CD8-positive, alpha-beta memory T cell (primary cell): ENCODE data around the gene ERICH2. TPM values are rescaled to one million over a fixed set of nuclear protein-coding genes. Genes with fewer than 3 reads are reported as not detected.
A peak's percentile ranks its signal among the peaks of the same experiment; 100 is the strongest.

ENCODE experiments used
- CTCF ChIA-PET: fragments of 350-600 bp; sonication (Branson Sonifier 250); formaldehyde crosslinking; loops from one replicate; lab custom pipeline; 2021; ENCODE audit warnings: antibody characterized with exemption; lab: Charles Lee
- POLR2A ChIA-PET: fragments of 350-600 bp; sonication (Branson Sonifier 250); formaldehyde crosslinking; loops from one replicate; lab custom pipeline; 2021; ENCODE audit warnings: antibody characterized with exemption; lab: Charles Lee
- DNase-seq, 5 donors: peaks; one replicate each; pipeline versions ENCODE4 v3.0.0 to v3.0.0-alpha.2; 2020 to 2022; ENCODE audit warnings: mixed read lengths in 1 of 5
- H3K27ac ChIP-seq: one replicate; pipeline ENCODE4 v1.7.0; 2013; ENCODE audit warnings: low read depth, mild to moderate bottlenecking, low read length, moderate library complexity
- H3K27me3 ChIP-seq: 2 replicates; pipeline ENCODE4 v1.7.0; 2013; ENCODE audit warnings: low read length, mild to moderate bottlenecking; ENCODE audit not compliant: insufficient read depth, poor library complexity, severe bottlenecking
- H3K36me3 ChIP-seq: 2 replicates; pipeline ENCODE4 v1.7.0; 2013; ENCODE audit warnings: mild to moderate bottlenecking, low read length, moderate library complexity; ENCODE audit not compliant: insufficient read depth
- H3K4me1 ChIP-seq: 2 replicates; pipeline ENCODE4 v1.7.0; 2013; ENCODE audit warnings: mild to moderate bottlenecking, low read length, moderate library complexity; ENCODE audit not compliant: insufficient read depth
- H3K4me3 ChIP-seq: 2 replicates; pipeline ENCODE4 v1.7.0; 2013; ENCODE audit warnings: mild to moderate bottlenecking, low read length
- H3K9me3 ChIP-seq: 2 replicates; pipeline ENCODE4 v1.7.0; 2013; ENCODE audit warnings: mild to moderate bottlenecking, low read length
- H3K27ac Mint-ChIP-seq, 8 donors: one replicate each; pipeline ENCODE4 v1.8.0; 2020 to 2021; ENCODE audit warnings: mixed read lengths in 8 of 8, mild to moderate bottlenecking in 6 of 8, inconsistent platforms in 3 of 8, moderate library complexity in 3 of 8
- H3K27me3 Mint-ChIP-seq, 2 donors: one replicate each; pipeline ENCODE4 v1.8.0; 2020 to 2021; ENCODE audit warnings: mixed read lengths in 2 of 2, mild to moderate bottlenecking in 1 of 2, moderate library complexity in 1 of 2
- H3K36me3 Mint-ChIP-seq, 3 donors: one replicate each; pipeline ENCODE4 v1.8.0; 2020 to 2021; ENCODE audit warnings: mixed read lengths in 3 of 3, inconsistent platforms in 1 of 3, mild to moderate bottlenecking in 1 of 3
- H3K4me1 Mint-ChIP-seq, 3 donors: one replicate each; pipeline ENCODE4 v1.8.0; 2020 to 2021; ENCODE audit warnings: mixed read lengths in 3 of 3, inconsistent platforms in 1 of 3, mild to moderate bottlenecking in 1 of 3
- H3K4me3 Mint-ChIP-seq, 7 donors: one replicate each; pipeline ENCODE4 v1.8.0; 2020 to 2021; ENCODE audit warnings: mixed read lengths in 7 of 7, mild to moderate bottlenecking in 6 of 7, moderate library complexity in 4 of 7, inconsistent platforms in 2 of 7
- H3K9me3 Mint-ChIP-seq, 5 donors: one replicate each; pipeline ENCODE4 v1.8.0; 2020 to 2022; ENCODE audit warnings: mixed read lengths in 5 of 5, mild to moderate bottlenecking in 3 of 5, moderate library complexity in 2 of 5, inconsistent platforms in 1 of 5
- polyA plus RNA-seq: library from polyadenylated mRNA; unstranded; fragments of 300-500 nt; fragmentation: Illumina TruSeq; gene quantifications from one replicate; pipeline ENCODE4 v1.2.3, GENCODE V29; 2021
- total RNA-seq, 2 experiments: library from RNA; stranded (reverse); gene quantifications; one replicate each; pipeline ENCODE4 v1.2.3, GENCODE V29; 2021

ERICH2 gene
- total and polyA plus RNA-seq, 3 experiments from 2014 or later: not detected

- H3K4me3 Mint-ChIP-seq: no peak overlapping the region
These were observed 5.3 kb upstream of the ERICH2 start for GRCh38 chr2:170764880-170765261.

GRCh38 chr2:170766693-170767092, 3.5 kb upstream of the ERICH2 start:
- H3K4me1 Mint-ChIP-seq: peaks cover 10 to 15% (median 14%) of the 10 kb centered on the region in 3 donors

More at GRCh38 chr2:170764880-170765261, 5.3 kb upstream of the ERICH2 start:
- POLR2A ChIA-PET: no interaction called here
- Mint-ChIP-seq H3K27me3 (peaks cover 4 to 15% of the 10 kb centered on the region in 2 donors), H3K9me3 (no peaks in the 10 kb centered on the region), H3K27ac (no peak overlapping the region), H3K36me3 (no peaks in the 10 kb centered on the region), H3K4me1 (peaks cover 0 to 2% (median under 1%) of the 10 kb centered on the region in 3 donors)
- no peak for DNase-seq
- Histone ChIP-seq H3K27ac (no peak overlapping the region), H3K4me1 (peaks cover under 1% of the 10 kb centered on the region), H3K4me3 (no peak overlapping the region), H3K27me3 (no peaks in the 10 kb centered on the region), H3K36me3 (no peaks in the 10 kb centered on the region), H3K9me3 (no peaks in the 10 kb centered on the region)
- CTCF ChIA-PET: no interaction called here

GRCh38 chr2:170770606-170771420, 635 bp downstream of the ERICH2 start:
- peaks cover 12 to 19% (median 18%) of the 10 kb centered on the region in 3 donors for H3K4me1 Mint-ChIP-seq
- peaks cover 3 to 32% of the 10 kb centered on the region in 2 donors for H3K27me3 Mint-ChIP-seq
- Histone ChIP-seq H3K4me3 (peak overlapping the region; percentile 67), H3K27ac (peak overlapping the region; percentile 80), H3K27me3 (no peaks in the 10 kb centered on the region), H3K4me1 (peaks cover 13% of the 10 kb centered on the region), H3K9me3 (no peaks in the 10 kb centered on the region), H3K36me3 (no peaks in the 10 kb centered on the region)
- CTCF ChIA-PET: interaction anchor here (0.6 to 1.5 kb wide), 4 partner anchors 42 to 363 kb away, joined by 3 to 6 read pairs (median 4); no protein-coding TSS in a partner anchor
- peak; percentile 52 to 73 (median 62) for DNase-seq
- peak overlapping the region; percentile 40 to 96 (median 65) for H3K27ac Mint-ChIP-seq
- no peaks in the 10 kb centered on the region for H3K36me3 Mint-ChIP-seq
- POLR2A ChIA-PET: interaction anchor here (0.6 kb wide), 1 partner anchor 1171 kb away, joined by 3 read pairs; no protein-coding TSS in a partner anchor
- H3K9me3 Mint-ChIP-seq: no peaks in the 10 kb centered on the region
- peak overlapping the region; percentile 76 to 92 (median 84) for H3K4me3 Mint-ChIP-seq

More at GRCh38 chr2:170766693-170767092, 3.5 kb upstream of the ERICH2 start:
- H3K9me3 ChIP-seq: no peaks in the 10 kb centered on the region
- no peaks in the 10 kb centered on the region for H3K9me3 Mint-ChIP-seq
- no peak overlapping the region for H3K27ac ChIP-seq
- CTCF ChIA-PET: no interaction called here
- H3K4me3 Mint-ChIP-seq: no peak overlapping the region
- H3K27me3 ChIP-seq: no peaks in the 10 kb centered on the region
- DNase-seq: no peak
- H3K27me3 Mint-ChIP-seq: peaks cover 3 to 19% of the 10 kb centered on the region in 2 donors
- POLR2A ChIA-PET: no interaction called here
- H3K27ac Mint-ChIP-seq: no peak overlapping the region
- H3K36me3 ChIP-seq: no peaks in the 10 kb centered on the region
- no peaks in the 10 kb centered on the region for H3K36me3 Mint-ChIP-seq
- peaks cover 12% of the 10 kb centered on the region for H3K4me1 ChIP-seq
- H3K4me3 ChIP-seq: no peak overlapping the region

- peak overlapping the region in 5 of 8 donors; percentile 0 to 79 (median 69) for H3K27ac Mint-ChIP-seq
- POLR2A ChIA-PET: no interaction called here
- peaks cover 12 to 19% (median 18%) of the 10 kb centered on the region in 3 donors for H3K4me1 Mint-ChIP-seq
- Histone ChIP-seq H3K27ac (peak overlapping the region; percentile 29), H3K4me1 (peaks cover 13% of the 10 kb centered on the region), H3K4me3 (peak overlapping the region; percentile 51), H3K9me3 (no peaks in the 10 kb centered on the region), H3K36me3 (no peaks in the 10 kb centered on the region), H3K27me3 (no peaks in the 10 kb centered on the region)
- no peaks in the 10 kb centered on the region for H3K9me3 Mint-ChIP-seq
- peaks cover 3 to 33% of the 10 kb centered on the region in 2 donors for H3K27me3 Mint-ChIP-seq
- H3K36me3 Mint-ChIP-seq: no peaks in the 10 kb centered on the region
- CTCF ChIA-PET: no interaction called here
- DNase-seq: no peak
- peak overlapping the region; percentile 75 to 86 (median 79) for H3K4me3 Mint-ChIP-seq
These were observed 1.3 kb downstream of the ERICH2 start for GRCh38 chr2:170771421-170771937.

GRCh38 chr2:170772295-170772694, 2.1 kb downstream of the ERICH2 start:
- peaks cover 13% of the 10 kb centered on the region for H3K4me1 ChIP-seq
- no peak overlapping the region for H3K4me3 ChIP-seq
- H3K4me3 Mint-ChIP-seq: peak overlapping the region; percentile 5 to 79 (median 48)
- no peak for DNase-seq
- no peaks in the 10 kb centered on the region for H3K27me3 ChIP-seq
- POLR2A ChIA-PET: no interaction called here
- peaks cover 3 to 29% of the 10 kb centered on the region in 2 donors for H3K27me3 Mint-ChIP-seq
- no peaks in the 10 kb centered on the region for H3K36me3 Mint-ChIP-seq
- no peaks in the 10 kb centered on the region for H3K36me3 ChIP-seq
- H3K27ac Mint-ChIP-seq: peak overlapping the region in 1 of 8 donors; percentile 0
- CTCF ChIA-PET: interaction anchor here (0.8 kb wide), 1 partner anchor 47 kb away, joined by 3 read pairs; no protein-coding TSS in a partner anchor
- no peaks in the 10 kb centered on the region for H3K9me3 ChIP-seq
- no peaks in the 10 kb centered on the region for H3K9me3 Mint-ChIP-seq
- no peak overlapping the region for H3K27ac ChIP-seq
- H3K4me1 Mint-ChIP-seq: peaks cover 12 to 19% (median 18%) of the 10 kb centered on the region in 3 donors

GRCh38 chr2:170774074-170774473, 3.9 kb downstream of the ERICH2 start:
- Mint-ChIP-seq H3K4me1 (peaks cover 12 to 19% (median 18%) of the 10 kb centered on the region in 3 donors), H3K36me3 (no peaks in the 10 kb centered on the region), H3K4me3 (no peak overlapping the region), H3K27ac (no peak overlapping the region), H3K9me3 (no peaks in the 10 kb centered on the region), H3K27me3 (peaks cover 5 to 38% of the 10 kb centered on the region in 2 donors)
- Histone ChIP-seq H3K4me1 (peaks cover 13% of the 10 kb centered on the region), H3K27ac (no peak overlapping the region), H3K9me3 (no peaks in the 10 kb centered on the region), H3K27me3 (no peaks in the 10 kb centered on the region), H3K4me3 (no peak overlapping the region), H3K36me3 (no peaks in the 10 kb centered on the region)
- CTCF ChIA-PET: no interaction called here
- POLR2A ChIA-PET: no interaction called here
- no peak for DNase-seq

GRCh38 chr2:170778900-170779299, 8.7 kb downstream of the ERICH2 start:
- H3K27ac Mint-ChIP-seq: no peak overlapping the region
- H3K9me3 Mint-ChIP-seq: no peaks in the 10 kb centered on the region
- no peak for DNase-seq
- no peaks in the 10 kb centered on the region for H3K4me1 Mint-ChIP-seq
- H3K4me3 ChIP-seq: no peak overlapping the region
- no peaks in the 10 kb centered on the region for H3K36me3 ChIP-seq
- no peaks in the 10 kb centered on the region for H3K36me3 Mint-ChIP-seq
- H3K27ac ChIP-seq: no peak overlapping the region
- H3K27me3 ChIP-seq: peaks cover 3% of the 10 kb centered on the region
- no peak overlapping the region for H3K4me3 Mint-ChIP-seq
- H3K4me1 ChIP-seq: no peaks in the 10 kb centered on the region
- POLR2A ChIA-PET: no interaction called here
- H3K9me3 ChIP-seq: no peaks in the 10 kb centered on the region
- CTCF ChIA-PET: no interaction called here
- peaks cover 9 to 45% of the 10 kb centered on the region in 2 donors for H3K27me3 Mint-ChIP-seq

GRCh38 chr2:170779304-170779703, 9.1 kb downstream of the ERICH2 start:
- Histone ChIP-seq H3K4me1 (no peaks in the 10 kb centered on the region), H3K4me3 (no peak overlapping the region), H3K9me3 (no peaks in the 10 kb centered on the region), H3K27ac (no peak overlapping the region), H3K36me3 (no peaks in the 10 kb centered on the region), H3K27me3 (peaks cover 3% of the 10 kb centered on the region)
- H3K27me3 Mint-ChIP-seq: peaks cover 9 to 43% of the 10 kb centered on the region in 2 donors
- no peak overlapping the region for H3K4me3 Mint-ChIP-seq
- CTCF ChIA-PET: no interaction called here
- POLR2A ChIA-PET: no interaction called here
- H3K36me3 Mint-ChIP-seq: no peaks in the 10 kb centered on the region
- H3K9me3 Mint-ChIP-seq: no peaks in the 10 kb centered on the region
- no peaks in the 10 kb centered on the region for H3K4me1 Mint-ChIP-seq
- DNase-seq: no peak
- H3K27ac Mint-ChIP-seq: no peak overlapping the region
